Activated naive CD4-positive, alpha-beta T cell treated with anti-CD3 and anti-CD28 coated beads for 36 hours (primary cell): Measurements from ENCODE around the gene CXCL17. TPM values are rescaled to one million over a fixed set of nuclear protein-coding genes. Genes with fewer than 3 reads are reported as not detected.

Experiments used
- CTCF ChIA-PET: fragments of 350-600 bp; sonication (Branson Sonifier 250); formaldehyde crosslinking; loops from one replicate; lab custom pipeline; 2021; ENCODE audit warnings: antibody characterized with exemption; lab: Charles Lee
- DNase-seq: peaks from one replicate; pipeline ENCODE4 v3.0.0-alpha.2; 2020
- H3K27ac Mint-ChIP-seq: one replicate; pipeline ENCODE4 v1.8.0; 2021; ENCODE audit warnings: mild to moderate bottlenecking, mixed read lengths
- H3K27me3 Mint-ChIP-seq: one replicate; pipeline ENCODE4 v1.8.0; 2021; ENCODE audit warnings: low read depth, mixed read lengths
- H3K36me3 Mint-ChIP-seq: one replicate; pipeline ENCODE4 v1.8.0; 2021; ENCODE audit warnings: low read depth, mixed read lengths
- H3K4me1 Mint-ChIP-seq: one replicate; pipeline ENCODE4 v1.8.0; 2021; ENCODE audit warnings: low read depth, mixed read lengths
- H3K4me3 Mint-ChIP-seq: one replicate; pipeline ENCODE4 v1.8.0; 2021; ENCODE audit warnings: mild to moderate bottlenecking, moderate library complexity, mixed read lengths
- H3K9me3 Mint-ChIP-seq: one replicate; pipeline ENCODE4 v1.8.0; 2021; ENCODE audit warnings: mixed read lengths
- intact Hi-C: fragments of 100-400 bp; cut with micrococcal nuclease; formaldehyde crosslinking; loops from one replicate; pipeline ENCODE4 v1.15.1; 2023
- total RNA-seq, 2 experiments: library from RNA; stranded (reverse); gene quantifications; one replicate each; pipeline ENCODE4 v1.2.3, GENCODE V29; 2021

The CXCL17 gene
- total RNA-seq, 2 experiments from 2014 or later, result not detected

DNA sequence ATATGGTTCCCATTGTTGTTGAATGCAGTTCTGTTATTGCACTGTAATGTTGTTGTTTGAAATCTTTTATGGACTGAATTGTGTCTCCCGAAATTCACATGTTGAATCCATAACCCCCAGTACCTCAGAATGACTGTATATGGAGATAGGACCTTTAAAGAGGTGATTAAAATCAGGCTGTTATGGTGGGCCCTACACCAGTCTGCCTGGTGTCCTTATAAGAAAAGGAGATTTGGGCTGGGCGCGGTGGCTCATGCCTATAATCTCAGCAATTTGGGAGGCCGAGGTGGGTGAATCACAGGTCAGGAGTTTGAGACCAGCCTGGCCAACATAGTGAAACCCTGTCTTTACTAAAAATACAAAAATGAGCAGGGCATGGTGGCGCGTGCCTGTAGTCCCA lies 7.4 kb downstream of the CXCL17 start:
- no peaks in the 10 kb centered on the region for H3K27me3 Mint-ChIP-seq
- H3K4me1 Mint-ChIP-seq, result peaks cover 6% of the 10 kb centered on the region
- no peaks in the 10 kb centered on the region for H3K36me3 Mint-ChIP-seq
- CTCF ChIA-PET, result interaction anchor here (0.6 to 3.6 kb wide), 4 partner anchors 12 to 195 kb away, joined by 3 to 18 read pairs (median 4); no protein-coding TSS in a partner anchor
- DNase-seq, result no peak
- no peaks in the 10 kb centered on the region for H3K9me3 Mint-ChIP-seq
- H3K4me3 Mint-ChIP-seq, result no peak overlapping the region
- intact Hi-C loops, result no loop called here
- H3K27ac Mint-ChIP-seq, result no peak overlapping the region

DNA sequence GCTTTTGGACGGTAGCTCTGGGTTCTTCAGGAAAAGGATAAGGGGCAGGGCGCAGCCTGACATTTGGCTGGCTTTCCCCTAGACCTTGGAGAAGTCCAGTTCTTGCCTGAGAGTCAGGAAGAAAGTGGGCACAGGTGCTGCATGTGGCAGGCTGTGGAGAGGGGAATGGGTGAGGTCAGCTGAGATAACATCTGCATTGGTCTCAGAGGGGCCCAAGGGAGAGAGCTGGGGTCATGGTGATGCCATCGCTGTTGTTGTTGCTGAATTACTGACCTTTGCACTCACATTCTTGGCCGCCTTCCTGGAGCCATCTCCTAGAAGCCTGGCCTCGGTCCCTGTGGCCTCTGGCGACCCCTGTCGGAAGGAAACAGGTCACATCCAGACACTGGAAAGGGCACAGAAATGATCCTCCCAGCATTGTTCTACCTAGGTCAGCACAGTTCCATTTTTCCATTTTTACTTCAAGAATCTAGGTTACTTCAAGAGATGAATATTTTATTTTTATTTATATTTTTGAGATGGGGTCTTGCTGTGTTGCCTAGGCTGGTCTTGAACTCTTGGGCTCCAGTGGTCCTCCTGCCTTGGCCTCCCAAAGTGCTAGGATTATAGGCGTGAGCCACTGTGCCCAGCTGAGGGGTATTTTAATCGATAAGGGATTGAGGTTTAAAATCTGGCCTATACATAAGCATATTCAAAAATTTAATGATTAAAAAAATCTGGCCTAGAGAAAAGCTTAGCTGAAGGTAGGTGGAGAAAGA lies 9.1 kb downstream of the CXCL17 start:
- intact Hi-C loops, result loop anchor here (1.0 kb wide), 2 partner anchors 13 to 46 kb away; no protein-coding TSS in a partner anchor
- CTCF ChIA-PET, result interaction anchor here (0.7 to 3.6 kb wide), 10 partner anchors 9 to 325 kb away, joined by 3 to 18 read pairs (median 4); partner anchors contain the start of gene CEACAM1
- H3K9me3 Mint-ChIP-seq, result no peaks in the 10 kb centered on the region
- peak; percentile 83 for DNase-seq
- H3K27ac Mint-ChIP-seq, result no peak overlapping the region
- H3K4me1 Mint-ChIP-seq, result peaks cover 6% of the 10 kb centered on the region
- no peak overlapping the region for H3K4me3 Mint-ChIP-seq
- no peaks in the 10 kb centered on the region for H3K36me3 Mint-ChIP-seq
- no peaks in the 10 kb centered on the region for H3K27me3 Mint-ChIP-seq

- intact Hi-C loops, result no loop called here
- Mint-ChIP-seq H3K4me1 (peaks cover 4% of the 10 kb centered on the region), H3K27ac (no peak overlapping the region), H3K4me3 (no peak overlapping the region), H3K27me3 (no peaks in the 10 kb centered on the region), H3K9me3 (no peaks in the 10 kb centered on the region), H3K36me3 (no peaks in the 10 kb centered on the region)
- no peak for DNase-seq
- CTCF ChIA-PET, result interaction anchor here (2.4 kb wide), 1 partner anchor 10 kb away, joined by 12 read pairs; no protein-coding TSS in a partner anchor
Observed at GRCh38 chr19:42431486-42431885, 11.3 kb downstream of the CXCL17 start.

DNA sequence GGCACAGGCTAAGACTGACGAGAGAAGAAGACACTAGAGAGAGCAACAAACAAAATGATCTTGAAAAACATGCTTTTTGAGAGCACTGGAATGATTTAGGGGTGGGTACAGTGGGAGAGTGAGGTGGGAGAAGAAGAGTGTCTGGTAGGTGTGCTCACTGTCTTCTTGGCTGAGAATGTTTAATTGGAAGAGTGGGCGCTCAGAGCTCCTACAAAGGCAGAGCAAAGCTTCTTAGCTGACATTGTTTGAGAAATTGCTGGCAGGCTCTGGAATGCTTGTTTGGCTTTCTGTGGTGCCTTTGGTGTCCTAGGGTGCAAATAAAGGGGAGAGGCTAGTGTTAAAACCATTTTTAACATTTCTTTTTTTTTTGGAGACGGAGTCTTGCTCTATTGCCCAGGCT lies 14.1 kb downstream of the CXCL17 start:
- CTCF ChIA-PET, result interaction anchor here (1.1 to 1.5 kb wide), 2 partner anchors 10 to 13 kb away, joined by 6 to 8 read pairs; no protein-coding TSS in a partner anchor
- H3K36me3 Mint-ChIP-seq, result no peaks in the 10 kb centered on the region

DNA sequence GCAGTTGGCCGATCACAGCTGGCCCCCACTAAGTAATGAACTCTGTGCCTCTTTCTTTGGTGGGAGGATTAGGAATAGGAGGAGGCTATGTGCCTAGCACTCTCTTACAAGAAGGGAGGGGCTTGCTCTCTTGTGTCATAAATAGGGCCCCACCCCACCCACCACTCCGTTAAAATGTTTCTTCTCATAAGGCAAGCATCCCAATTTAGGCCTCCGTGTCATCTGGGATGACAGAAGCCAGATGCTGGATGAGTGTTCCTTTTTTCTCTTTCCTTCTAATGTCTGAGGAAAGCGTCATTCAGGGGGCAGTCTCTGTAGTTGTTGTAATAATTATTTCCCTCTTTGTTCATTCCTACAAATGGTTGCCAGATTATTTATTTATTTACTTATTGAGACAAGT lies 15.4 kb downstream of the CXCL17 start, which contains the start of gene LIPE:
TSS of gene LIPE (minus strand) at position 76 of the 400 bp plus-strand sequence. CDS start 239 bp downstream, outside the sequence.
- no peak within 1 kb of the TSS for H3K27ac Mint-ChIP-seq
- H3K27me3 Mint-ChIP-seq, result no peaks in the 10 kb centered on the region
- H3K9me3 Mint-ChIP-seq, result no peaks in the 10 kb centered on the region
- H3K36me3 Mint-ChIP-seq, result no peaks in the 10 kb centered on the region
- DNase-seq, result no peak
- H3K4me1 Mint-ChIP-seq, result peaks cover 7% of the 10 kb centered on the region
- H3K4me3 Mint-ChIP-seq, result no peak within 1 kb of the TSS
- CTCF ChIA-PET, result interaction anchor here (1.1 kb wide), 1 partner anchor 11 kb away, joined by 8 read pairs; no protein-coding TSS in a partner anchor
- intact Hi-C loops, result no loop called here

More for the DNA sequence above, 14.1 kb downstream of the CXCL17 start:
- Mint-ChIP-seq H3K4me1 (peaks cover 3% of the 10 kb centered on the region), H3K27me3 (no peaks in the 10 kb centered on the region), H3K27ac (no peak overlapping the region), H3K4me3 (no peak overlapping the region), H3K9me3 (no peaks in the 10 kb centered on the region)
- intact Hi-C loops, result no loop called here
- DNase-seq, result no peak

DNA sequence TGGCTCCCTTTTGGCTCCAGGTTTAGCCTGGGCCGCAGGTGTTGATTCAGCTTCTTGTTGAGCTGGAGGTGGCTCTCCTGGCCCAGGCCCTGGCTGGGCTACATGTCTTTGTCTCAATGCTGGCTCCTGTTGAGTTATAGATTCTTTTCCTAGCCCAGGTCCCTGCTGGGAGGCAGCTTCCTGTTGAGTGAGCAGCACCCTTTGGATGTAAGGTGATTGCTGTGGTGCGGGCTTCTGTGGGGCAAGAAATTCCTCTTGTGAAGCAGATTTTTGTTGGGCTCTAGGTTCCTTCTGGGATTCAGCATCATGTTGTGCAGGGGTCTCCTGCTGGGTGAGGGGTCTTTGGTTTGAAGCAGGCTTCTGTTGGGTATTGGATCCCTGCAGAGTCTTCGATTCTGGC lies 16.1 kb downstream of the CXCL17 start:
- H3K27ac Mint-ChIP-seq, result no peak overlapping the region
- peaks cover 14% of the 10 kb centered on the region for H3K4me1 Mint-ChIP-seq
- intact Hi-C loops, result no loop called here
- H3K4me3 Mint-ChIP-seq, result no peak overlapping the region
- DNase-seq, result no peak
- H3K27me3 Mint-ChIP-seq, result no peaks in the 10 kb centered on the region
- H3K36me3 Mint-ChIP-seq, result no peaks in the 10 kb centered on the region
- CTCF ChIA-PET, result interaction anchor here (1.8 kb wide), 1 partner anchor 11 kb away, joined by 7 read pairs; no protein-coding TSS in a partner anchor
- no peaks in the 10 kb centered on the region for H3K9me3 Mint-ChIP-seq

- no peak overlapping the region for H3K4me3 Mint-ChIP-seq
- no peaks in the 10 kb centered on the region for H3K27me3 Mint-ChIP-seq
- no peak overlapping the region for H3K27ac Mint-ChIP-seq
- intact Hi-C loops, result loop anchor here (5.0 kb wide), 2 partner anchors 97 to 317 kb away; partner anchors contain the start of gene MEGF8
- H3K9me3 Mint-ChIP-seq, result no peaks in the 10 kb centered on the region
- peaks cover 4% of the 10 kb centered on the region for H3K36me3 Mint-ChIP-seq
- peaks cover 32% of the 10 kb centered on the region for H3K4me1 Mint-ChIP-seq
- CTCF ChIA-PET, result interaction anchor here (0.8 to 3.2 kb wide), 2 partner anchors 8 to 14 kb away, joined by 4 to 15 read pairs; no protein-coding TSS in a partner anchor
- no peak for DNase-seq
Observed at GRCh38 chr19:42424712-42425131, 18.0 kb downstream of the CXCL17 start.

- H3K36me3 Mint-ChIP-seq, result peaks cover 5% of the 10 kb centered on the region
- H3K4me3 Mint-ChIP-seq, result peak overlapping the region; percentile 93
- CTCF ChIA-PET, result interaction anchor here (0.8 to 3.2 kb wide), 3 partner anchors 9 to 17 kb away, joined by 4 to 15 read pairs (median 12); no protein-coding TSS in a partner anchor
- peaks cover 32% of the 10 kb centered on the region for H3K4me1 Mint-ChIP-seq
- intact Hi-C loops, result loop anchor here (5.0 kb wide), 2 partner anchors 97 to 317 kb away; partner anchors contain the start of gene MEGF8
- no peak overlapping the region for H3K27ac Mint-ChIP-seq
- no peaks in the 10 kb centered on the region for H3K27me3 Mint-ChIP-seq
- no peak for DNase-seq
- no peaks in the 10 kb centered on the region for H3K9me3 Mint-ChIP-seq
Observed at GRCh38 chr19:42424345-42424707, 18.4 kb downstream of the CXCL17 start.

DNA sequence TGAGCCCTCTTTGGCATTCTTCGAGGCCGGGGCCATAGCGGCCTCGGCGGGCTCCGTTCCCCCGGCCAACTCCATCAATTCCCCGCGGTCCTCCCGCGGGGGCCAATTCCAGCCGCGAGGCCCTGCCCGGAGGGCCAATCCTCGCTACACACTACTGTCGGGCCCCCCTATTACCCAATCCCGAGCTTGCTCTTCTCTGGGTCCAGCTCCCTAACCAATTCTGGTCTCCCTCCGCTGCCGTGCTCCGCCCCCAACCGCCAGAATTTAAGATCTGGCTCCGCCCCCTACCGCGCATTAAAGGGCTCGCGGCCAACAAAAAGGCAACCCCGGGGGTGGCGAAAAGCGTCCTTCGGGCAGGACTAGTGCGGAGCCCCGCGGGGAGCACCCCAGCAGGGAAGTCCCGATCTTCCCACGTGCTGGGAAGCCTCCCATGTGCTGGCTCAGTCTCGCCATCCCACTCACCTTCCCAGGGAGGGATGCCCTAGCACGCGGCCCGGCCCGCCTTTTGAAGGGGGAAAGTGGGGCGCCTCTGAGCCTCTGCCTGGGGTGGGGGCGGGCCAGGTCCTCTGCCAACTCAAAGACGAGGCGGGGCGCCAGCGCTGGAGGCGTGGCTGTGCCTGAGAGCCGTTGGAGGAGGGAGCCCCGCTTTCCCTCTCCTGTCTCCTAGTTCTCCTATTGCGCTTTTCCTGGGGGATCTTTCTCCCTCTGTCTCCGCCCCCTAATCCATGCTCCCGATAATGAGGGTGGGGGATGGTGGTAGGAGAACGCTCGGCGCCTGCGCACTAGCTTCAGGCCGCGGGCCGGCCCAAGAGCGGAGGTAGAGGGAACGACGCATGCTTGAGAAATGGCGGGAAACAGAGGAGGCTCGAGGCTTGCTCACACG lies 19.0 kb downstream of the CXCL17 start:
- Mint-ChIP-seq H3K36me3 (peaks cover 6% of the 10 kb centered on the region), H3K9me3 (no peaks in the 10 kb centered on the region), H3K27me3 (no peaks in the 10 kb centered on the region), H3K4me1 (peaks cover 33% of the 10 kb centered on the region), H3K27ac (peak overlapping the region; percentile 86), H3K4me3 (peak overlapping the region; percentile 93)
- CTCF ChIA-PET, result interaction anchor here (0.6 to 3.2 kb wide), 7 partner anchors 9 to 26 kb away, joined by 3 to 15 read pairs (median 4); no protein-coding TSS in a partner anchor
- peak; percentile 96 for DNase-seq
- intact Hi-C loops, result loop anchor here (1.0 to 5.0 kb wide), 9 partner anchors 26 to 348 kb away; partner anchors contain the start of genes GSK3A, MEGF8, PAFAH1B3 and POU2F2

- peak overlapping the region; percentile 86 for H3K27ac Mint-ChIP-seq
- intact Hi-C loops, result loop anchor here (1.0 to 5.0 kb wide), 9 partner anchors 26 to 348 kb away; partner anchors contain the start of genes GSK3A, MEGF8, PAFAH1B3 and POU2F2
Observed at GRCh38 chr19:42422901-42423461, 19.8 kb downstream of the CXCL17 start.

More at GRCh38 chr19:42422901-42423461, 19.8 kb downstream of the CXCL17 start:
- H3K36me3 Mint-ChIP-seq, result peaks cover 7% of the 10 kb centered on the region
- CTCF ChIA-PET, result interaction anchor here (0.9 to 3.2 kb wide), 4 partner anchors 10 to 18 kb away, joined by 4 to 15 read pairs (median 8); no protein-coding TSS in a partner anchor
- H3K4me1 Mint-ChIP-seq, result peaks cover 34% of the 10 kb centered on the region
- peak; percentile 66 for DNase-seq
- H3K27me3 Mint-ChIP-seq, result no peaks in the 10 kb centered on the region
- peak overlapping the region; percentile 93 for H3K4me3 Mint-ChIP-seq
- H3K9me3 Mint-ChIP-seq, result no peaks in the 10 kb centered on the region
